ENCODE data around the gene ALG5. TPM values are rescaled to one million over a fixed set of nuclear protein-coding genes. Genes with fewer than 3 reads are reported as not detected.

Gene ALG5
- polyA plus RNA-seq (ENCODE audit: insufficient read length in 12 of 12), result 10 to 100 TPM in 11 of 12 donors, not detected in 1; 18.7 to 26.6 (median 22.7) TPM
- long read RNA-seq, donor 1, transcript ALG5-201 (10 exons, 1,154 nt), result major isoform, 22 of 25 reads
- long read RNA-seq, donor 1, partial matches to known transcripts, result 0 of 25 reads
- long read RNA-seq, donor 1, other reads (novel, unspliced or antisense), result 0 of 25 reads
- long read RNA-seq, donor 2, transcript ALG5-201 (10 exons, 1,154 nt), result major isoform, 9 of 11 reads
- long read RNA-seq, donor 2, partial matches to known transcripts, result 0 of 11 reads
- long read RNA-seq, donor 2, other reads (novel, unspliced or antisense), result 0 of 11 reads
- long read RNA-seq, donor 3, partial matches to known transcripts, result 0 of 4 reads
- long read RNA-seq, donor 3, other reads (novel, unspliced or antisense), result 0 of 4 reads
- long read RNA-seq, donor 4, transcript ALG5-201 (10 exons, 1,154 nt), result major isoform, 6 of 7 reads
- long read RNA-seq, donor 4, partial matches to known transcripts, result 0 of 7 reads
- long read RNA-seq, donor 4, other reads (novel, unspliced or antisense), result 0 of 7 reads
- long read RNA-seq, donor 5, transcript ALG5-201 (10 exons, 1,154 nt), result major isoform, 12 of 118 reads
- long read RNA-seq, donor 5, partial matches to known transcripts, result 89 of 118 reads
- long read RNA-seq, donor 5, other reads (novel, unspliced or antisense), result 17 of 118 reads
- long read RNA-seq, donor 6, partial matches to known transcripts, result 0 of 4 reads
- long read RNA-seq, donor 6, other reads (novel, unspliced or antisense), result 0 of 4 reads
- long read RNA-seq, donor 7, transcript ALG5-201 (10 exons, 1,154 nt), result major isoform, 9 of 9 reads
- long read RNA-seq, donor 7, partial matches to known transcripts, result 0 of 9 reads
- long read RNA-seq, donor 7, other reads (novel, unspliced or antisense), result 0 of 9 reads
- long read RNA-seq, donor 8, transcript ALG5-201 (10 exons, 1,154 nt), result major isoform, 17 of 54 reads
- long read RNA-seq, donor 8, partial matches to known transcripts, result 25 of 54 reads
- long read RNA-seq, donor 8, other reads (novel, unspliced or antisense), result 12 of 54 reads
- long read RNA-seq, donor 9, transcript ALG5-201 (10 exons, 1,154 nt), result major isoform, 5 of 6 reads
- long read RNA-seq, donor 9, partial matches to known transcripts, result 0 of 6 reads
- long read RNA-seq, donor 9, other reads (novel, unspliced or antisense), result 0 of 6 reads
- long read RNA-seq, donor 10, transcript ALG5-201 (10 exons, 1,154 nt), result major isoform, 13 of 13 reads
- long read RNA-seq, donor 10, partial matches to known transcripts, result 0 of 13 reads
- long read RNA-seq, donor 10, other reads (novel, unspliced or antisense), result 0 of 13 reads
- long read RNA-seq, donor 11, transcript ALG5-201 (10 exons, 1,154 nt), result major isoform, 15 of 15 reads
- long read RNA-seq, donor 11, partial matches to known transcripts, result 0 of 15 reads
- long read RNA-seq, donor 11, other reads (novel, unspliced or antisense), result 0 of 15 reads

DNA sequence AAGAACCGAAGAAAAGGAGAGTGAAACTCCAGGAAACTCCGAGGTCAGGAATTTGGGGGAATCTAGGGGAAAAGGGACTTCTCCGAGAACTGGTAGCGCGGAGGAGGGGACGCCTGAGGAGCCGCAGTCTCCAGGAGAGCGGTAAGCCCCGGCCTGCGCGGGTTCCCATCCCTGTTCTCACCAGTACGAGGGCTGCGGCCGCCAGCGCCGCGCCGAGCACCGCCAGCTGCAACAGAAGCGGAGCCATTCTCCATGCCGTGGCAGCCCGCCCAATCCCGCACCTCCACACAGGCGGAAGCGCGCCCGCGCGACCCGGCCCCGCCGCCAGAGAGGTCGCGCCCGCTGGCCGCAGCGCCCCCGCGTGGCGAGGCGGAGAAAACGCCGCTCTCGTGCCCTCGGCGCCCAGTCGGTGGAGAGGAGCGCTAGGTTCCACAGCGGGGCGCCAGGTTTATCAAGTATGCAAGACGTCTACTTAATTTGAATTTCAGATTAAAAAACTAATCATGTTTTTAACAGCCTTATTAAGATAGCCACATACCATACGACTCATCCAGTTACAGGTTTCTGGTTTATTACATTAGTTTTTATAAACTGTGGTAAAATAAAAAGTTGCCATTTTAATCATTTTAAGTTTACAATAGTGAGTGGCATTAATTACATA, at the start of gene ALG5:
Gene ALG5, minus strand, starts transcription at position 287 of the 661 bp plus-strand sequence. Its CDS starts 40 bp downstream, at position 247.
- peak; percentile 92 for DNase-seq

DNA sequence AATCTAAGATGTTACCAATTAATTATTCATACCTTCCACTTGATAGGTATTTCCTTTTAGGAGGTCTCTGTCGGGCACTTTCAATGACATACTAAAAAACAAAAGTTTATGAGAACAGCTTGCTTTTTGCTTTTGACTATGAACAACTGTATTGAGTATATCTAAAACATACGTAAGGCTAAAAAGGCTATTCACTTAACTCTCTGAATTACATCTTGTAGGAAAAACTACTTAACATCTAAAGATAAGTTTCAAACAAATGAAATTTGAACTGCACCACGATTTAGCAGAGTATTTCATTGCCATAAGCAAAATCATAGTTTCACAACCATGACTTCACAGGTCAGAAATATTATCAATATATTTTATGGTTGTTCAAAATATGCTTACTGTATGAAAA, 48.7 kb upstream of the ALG5 start:
- DNase-seq, result no peak

DNA sequence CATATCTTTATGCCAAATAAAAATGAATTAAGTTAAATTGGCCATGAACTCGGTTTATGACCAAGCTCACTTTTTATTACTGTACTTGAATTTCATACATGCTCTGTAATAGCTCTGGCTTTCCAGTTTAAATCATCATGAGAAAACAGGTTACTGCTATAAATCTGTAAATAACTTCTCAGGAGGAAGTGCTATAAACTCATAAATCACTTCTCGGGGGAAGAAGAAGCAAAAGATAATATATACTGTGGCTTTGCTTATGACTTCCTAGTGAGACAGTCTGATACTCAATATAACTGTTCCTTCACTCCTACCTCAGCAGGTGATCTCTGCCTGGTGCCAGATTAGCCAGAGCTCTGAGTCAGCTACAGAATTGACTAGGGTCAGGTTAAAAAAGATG, 47.9 kb upstream of the ALG5 start:
- no peak for DNase-seq

DNA sequence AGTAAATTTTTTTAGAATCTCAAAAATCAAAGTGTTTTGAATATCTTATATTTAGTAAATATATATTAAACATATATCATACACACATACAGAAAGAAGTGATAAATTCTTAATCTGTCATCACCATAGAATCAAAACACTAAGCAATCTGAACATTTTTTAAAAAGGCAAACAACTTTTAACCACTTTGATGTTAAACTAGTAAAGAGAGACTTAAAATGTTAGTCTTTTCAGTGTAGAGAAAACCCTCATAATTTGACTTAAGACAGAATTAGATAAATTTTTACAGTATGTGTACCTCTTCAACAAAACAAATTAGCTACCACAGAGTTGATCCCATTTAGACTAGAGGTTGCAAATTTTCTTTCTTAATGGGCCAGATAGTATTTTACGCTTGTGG, 46.9 kb upstream of the ALG5 start:
- no peak for DNase-seq

DNA sequence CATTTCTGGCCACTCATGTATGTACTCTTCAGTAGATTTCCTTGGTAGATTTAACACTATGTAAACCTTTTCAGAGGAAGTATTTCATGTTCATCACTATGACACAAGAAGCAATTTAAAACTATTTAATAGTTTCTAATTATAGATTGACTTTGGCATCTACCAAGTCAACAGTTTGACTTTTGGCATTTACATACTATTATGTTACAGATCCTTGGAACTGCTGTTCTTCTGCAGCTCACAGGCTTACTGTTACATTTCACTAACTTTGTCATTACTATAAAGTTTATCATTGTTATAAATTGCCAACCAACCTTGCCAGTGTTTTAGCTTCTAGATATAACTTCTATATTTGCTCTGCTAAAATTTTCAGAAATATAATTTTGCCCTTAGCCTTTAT, 41.6 kb upstream of the ALG5 start:
- no peak for DNase-seq

DNA sequence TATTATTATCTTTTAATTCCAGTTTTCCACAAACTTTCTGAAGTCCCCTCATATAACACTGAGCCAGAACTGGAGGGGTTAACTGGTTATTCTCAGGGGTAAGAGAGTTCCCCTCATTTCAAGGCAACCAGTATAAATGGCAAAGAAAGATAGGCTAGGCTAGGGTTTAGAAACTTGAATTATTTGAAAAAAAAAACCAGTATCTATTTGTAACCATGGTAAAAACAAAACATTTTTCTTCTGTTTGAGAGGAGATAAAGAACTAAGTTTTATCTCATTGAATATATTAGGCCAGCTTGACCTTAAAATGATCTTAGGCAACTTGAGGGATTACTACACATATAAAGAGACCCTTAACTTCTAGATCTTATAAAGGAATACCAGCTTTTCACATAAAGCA, 40.8 kb upstream of the ALG5 start:
- DNase-seq, result no peak

DNA sequence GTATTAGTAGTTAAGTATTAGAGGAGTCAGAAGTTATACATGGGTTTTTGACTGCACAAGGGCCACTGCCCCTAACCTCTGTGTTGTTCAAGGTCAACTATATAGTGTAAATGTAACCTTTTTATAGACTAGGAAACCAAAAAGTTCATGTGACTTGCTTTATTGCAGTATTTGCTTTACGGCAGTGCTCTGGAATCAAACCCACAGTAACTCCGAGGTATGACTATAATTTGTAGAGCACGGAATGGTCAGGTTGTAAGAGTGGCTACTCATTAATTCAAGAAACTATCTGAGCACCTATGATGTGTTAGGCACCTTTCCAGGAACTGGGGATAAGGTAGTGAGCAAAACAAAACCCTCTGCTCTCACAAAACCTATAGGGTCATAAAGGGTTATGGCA, 38.1 kb upstream of the ALG5 start:
- DNase-seq, result no peak

GRCh38 chr13:37029617-37030016, 30.5 kb upstream of the ALG5 start:
- DNase-seq, result no peak

GRCh38 chr13:37027639-37028038, 28.5 kb upstream of the ALG5 start:
- no peak for DNase-seq

- no peak for DNase-seq
Observed at GRCh38 chr13:37026771-37027170, 27.6 kb upstream of the ALG5 start.

DNA sequence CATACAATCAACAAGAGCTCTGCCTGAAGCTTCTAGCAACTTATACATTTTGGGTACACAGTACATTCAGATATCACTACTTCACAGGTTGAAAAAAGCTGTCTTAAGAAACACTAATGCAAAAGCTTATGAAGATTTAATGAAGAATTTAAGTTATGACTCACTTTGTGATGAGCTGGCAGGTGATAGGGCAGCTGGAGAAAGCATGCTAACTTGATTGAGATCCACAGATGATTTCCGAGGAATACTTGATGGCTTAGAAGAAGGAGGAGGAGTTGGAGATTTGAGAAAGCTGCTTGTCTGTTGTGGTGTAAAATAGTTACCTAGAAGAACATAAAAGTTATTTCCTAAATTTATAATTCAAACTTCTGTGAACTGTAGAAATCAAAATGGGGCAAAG, 24.7 kb upstream of the ALG5 start:
- no peak for DNase-seq

DNA sequence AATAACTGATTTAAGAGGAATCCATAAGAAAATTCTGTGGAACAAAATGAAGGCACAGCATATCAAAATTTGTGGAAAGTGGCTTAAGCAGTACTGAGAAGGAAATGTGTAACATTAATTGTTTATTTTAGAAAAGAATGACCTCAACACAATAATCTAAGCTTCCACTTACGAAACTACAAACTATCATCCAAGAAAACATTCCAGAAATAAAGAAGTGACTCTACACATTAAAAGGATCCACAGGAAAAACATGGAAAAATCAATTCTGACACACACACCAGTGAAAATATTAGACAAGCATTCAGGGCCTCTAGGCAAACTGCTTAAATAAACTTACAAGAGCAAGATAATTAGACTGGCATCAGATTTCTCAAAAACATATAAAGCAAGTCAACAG, 15.5 kb upstream of the ALG5 start:
- no peak for DNase-seq

- no peak for DNase-seq
Observed at GRCh38 chr13:37011788-37012187, 12.6 kb upstream of the ALG5 start.

GRCh38 chr13:37011002-37011401, 11.9 kb upstream of the ALG5 start:
- no peak for DNase-seq

- no peak for DNase-seq
Observed at GRCh38 chr13:37010424-37010823, 11.3 kb upstream of the ALG5 start.

DNA sequence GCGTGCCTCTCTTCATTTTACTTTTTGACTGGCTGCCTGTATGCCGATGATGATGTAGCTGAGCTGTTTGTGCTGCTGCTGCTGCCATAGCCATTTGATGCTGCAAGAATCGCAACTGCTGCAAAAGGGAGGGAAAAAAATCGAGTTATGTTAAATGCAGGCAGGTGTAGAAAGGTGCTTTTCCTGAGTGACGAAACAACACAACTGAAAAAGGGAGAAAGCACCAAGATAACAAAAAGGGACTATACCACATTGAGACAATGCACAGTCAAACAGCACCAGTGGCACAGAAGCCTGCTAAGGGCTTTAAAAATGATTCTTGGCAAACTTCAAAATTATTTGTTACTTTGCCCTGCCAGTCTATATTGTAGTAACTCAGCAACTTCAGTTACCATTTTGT, 10.6 kb upstream of the ALG5 start:
- no peak for DNase-seq

DNA sequence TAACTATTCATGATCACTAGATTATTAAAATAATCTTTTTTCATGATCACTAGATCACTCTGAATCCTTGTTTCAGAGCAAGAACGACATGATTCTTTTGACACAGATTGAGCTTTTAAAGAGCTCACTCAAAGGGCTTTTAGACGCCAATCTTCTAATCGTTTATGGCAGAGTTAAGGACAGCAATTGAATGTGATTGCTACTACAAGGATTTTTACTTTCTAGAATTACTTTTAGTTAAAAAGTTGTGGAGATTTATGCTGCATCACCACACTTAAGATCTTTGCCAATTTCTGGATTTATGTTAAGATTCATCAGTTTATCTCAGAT, 2.7 kb upstream of the ALG5 start:
- no peak for DNase-seq

- peak; percentile 38 for DNase-seq
Observed at GRCh38 chr13:36998624-36999041, 507 bp downstream of the ALG5 start.

- DNase-seq, result no peak
Observed at GRCh38 chr13:36997716-36998427, 1.3 kb downstream of the ALG5 start.

DNA sequence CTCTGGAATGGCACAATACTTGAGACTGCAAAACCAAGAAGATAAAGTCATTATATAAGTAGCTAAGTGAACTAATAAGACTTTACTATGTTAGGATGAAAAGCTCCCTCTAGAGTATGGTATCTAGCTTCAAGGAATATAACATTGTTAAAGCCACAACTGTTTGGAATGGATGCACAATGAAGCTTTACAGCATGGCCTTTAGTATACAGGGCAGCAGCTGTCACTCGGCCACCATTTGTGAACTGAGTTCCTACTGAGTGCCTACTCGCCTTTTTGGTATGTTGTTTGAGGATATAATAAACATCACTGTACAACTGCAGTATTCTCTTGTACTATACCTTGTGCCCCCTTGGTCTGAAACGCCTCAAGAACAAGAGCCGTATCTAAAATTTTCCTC, 6.8 kb downstream of the ALG5 start:
- no peak for DNase-seq

Measured in muscle of arm (tissue), 14 donors.